HCT116 (cell line): ENCODE measurements around the gene AGAP6. TPM values are rescaled to one million over a fixed set of nuclear protein-coding genes. Genes with fewer than 3 reads are reported as not detected.
"Not testable (repeated sequence)": the region's sequence is repeated elsewhere in the genome, so short reads cannot be mapped to it uniquely, and the experiment has no call there.

ENCODE experiments used
- ATAC-seq: fragments of 200-7000 bp; cut with Tn5 transposase; 2 replicates; pipeline ENCODE4 v1.9.1; 2020; ENCODE audit warnings: mild to moderate bottlenecking, moderate library complexity
- BruUV-seq: library from RNA; stranded (reverse); fragments of 400-500 nt; replicated peaks from 2 replicates; lab custom pipeline; 2021; lab: Mats Ljungman, UMichigan
- CTCF ChIA-PET: fragments of 300-600 bp; sonication (Branson Sonifier 250); formaldehyde crosslinking; loops from one replicate; lab custom pipeline; 2021; ENCODE audit warnings: antibody characterized with exemption; lab: Charles Lee
- POLR2A ChIA-PET: fragments of 300-600, 350-600 bp; sonication (Branson Sonifier 250); formaldehyde crosslinking; loops from one replicate; lab custom pipeline; 2021; ENCODE audit warnings: antibody characterized with exemption; lab: Charles Lee
- RAD21 ChIA-PET, 2 experiments: fragments of 300-600 bp; sonication (Branson Sonifier 250); formaldehyde crosslinking; loops; one replicate each; lab custom pipeline; 2023; ENCODE audit warnings: low total read pairs in 2 of 2; ENCODE audit not compliant: uncharacterized antibody in 2 of 2, unreplicated experiment in 2 of 2, low non-redundant PET in 1 of 2; lab: Charles Lee
- DNase-seq: peaks from one replicate; pipeline ENCODE4 v3.0.0-alpha.2; 2010; ENCODE audit warnings: low read depth, low spot score
- H2AFZ ChIP-seq: fragments of 200-600 bp; shearing (Covaris generic), sonication (generic); 2 replicates; pipeline ENCODE4 v1.6.1; 2017; ENCODE audit warnings: low read depth, mixed run types, mixed read lengths, antibody characterized with exemption, low read length; ENCODE audit not compliant: poor library complexity, severe bottlenecking
- H3K27ac ChIP-seq: 2 replicates; pipeline ENCODE4 v1.5.1; 2012; ENCODE audit warnings: low read depth, low read length
- H3K27me3 ChIP-seq: fragments of 200-600 bp; sonication (generic); 2 replicates; pipeline ENCODE4 v1.6.1; 2016; ENCODE audit warnings: mixed run types, low read length, mixed read lengths; ENCODE audit not compliant: insufficient read depth
- H3K36me3 ChIP-seq, 2 experiments: fragments of 200-500 bp in 1 of 2; fragments of 200-600 bp in 1 of 2; sonication (Bioruptor generic) in 1 of 2; sonication (generic) in 1 of 2; 2 replicates each; pipeline versions ENCODE4 v1.5.1 to v1.6.1; 2014 to 2016; ENCODE audit warnings: low read length in 2 of 2, inconsistent platforms in 1 of 2, mixed read lengths in 1 of 2, mixed run types in 1 of 2; ENCODE audit not compliant: insufficient read depth in 2 of 2, control insufficient read depth in 1 of 2
- H3K4me1 ChIP-seq, 2 experiments: fragments of 200-600 bp in 1 of 2; sonication (generic) in 1 of 2; 2 replicates each; pipeline versions ENCODE4 v1.5.1 to v1.6.1; 2012 to 2017; ENCODE audit warnings: low read length in 2 of 2, inconsistent platforms in 1 of 2, mild to moderate bottlenecking in 1 of 2, mixed read lengths in 1 of 2, mixed run types in 1 of 2, moderate library complexity in 1 of 2; ENCODE audit not compliant: insufficient read depth in 2 of 2, control insufficient read depth in 1 of 2
- H3K4me2 ChIP-seq: fragments of 200-600 bp; sonication (generic); 2 replicates; pipeline ENCODE4 v1.6.1; 2017; ENCODE audit warnings: mixed run types, low read length, mixed read lengths
- H3K4me3 ChIP-seq, 2 experiments: fragments of 200-600 bp in 1 of 2; sonication (generic) in 1 of 2; replicated peaks in 1 of 2; 2 replicates each; pipeline ENCODE4 v1.5.1; 2011 to 2016; ENCODE audit warnings: low read length in 2 of 2, control low read depth in 1 of 2, low read depth in 1 of 2, mild to moderate bottlenecking in 1 of 2, mixed read lengths in 1 of 2, mixed run types in 1 of 2
- H3K79me2 ChIP-seq: fragments of 200-600 bp; sonication (generic); 2 replicates; pipeline ENCODE4 v1.6.1; 2017; ENCODE audit warnings: mild to moderate bottlenecking, mixed run types, low read length, moderate library complexity, mixed read lengths; ENCODE audit not compliant: insufficient read depth
- H3K9ac ChIP-seq: fragments of 200-600 bp; sonication (generic); 2 replicates; pipeline ENCODE4 v1.6.1; 2016; ENCODE audit warnings: low read length, mixed read lengths
- H3K9me2 ChIP-seq: fragments of 200-600 bp; sonication (generic), shearing (Covaris generic); 2 replicates; pipeline ENCODE4 v1.6.1; 2017; ENCODE audit warnings: mixed run types, mild to moderate bottlenecking, moderate library complexity; ENCODE audit not compliant: insufficient read depth
- H3K9me3 ChIP-seq, 2 experiments: fragments of 200-500 bp in 1 of 2; fragments of 200-600 bp in 1 of 2; sonication (Bioruptor generic) in 1 of 2; sonication (generic) in 1 of 2; 2 replicates each; pipeline ENCODE4 v1.6.1; 2014 to 2017; ENCODE audit warnings: low read length in 2 of 2, mixed read lengths in 2 of 2, inconsistent platforms in 1 of 2, low read depth in 1 of 2, mild to moderate bottlenecking in 1 of 2, mixed run types in 1 of 2, moderate library complexity in 1 of 2; ENCODE audit not compliant: control insufficient read depth in 1 of 2, insufficient read depth in 1 of 2
- H4K20me1 ChIP-seq: fragments of 200-600 bp; sonication (generic), shearing (Covaris generic); 2 replicates; pipeline ENCODE4 v1.6.1; 2017; ENCODE audit warnings: mixed run types, mild to moderate bottlenecking, moderate library complexity; ENCODE audit not compliant: insufficient read depth
- intact Hi-C: fragments of 100-400 bp; cut with micrococcal nuclease; formaldehyde crosslinking; loops from 2 replicates; pipeline ENCODE4 v1.10.0; 2022
- total RNA-seq: library from RNA; stranded (reverse); gene quantifications from one replicate; pipeline ENCODE4 v1.2.1, GENCODE V29; 2021; ENCODE audit not compliant: unreplicated experiment

AGAP6 gene
- total RNA-seq, 1 experiment from 2014 or later: 13.1 TPM

DNA sequence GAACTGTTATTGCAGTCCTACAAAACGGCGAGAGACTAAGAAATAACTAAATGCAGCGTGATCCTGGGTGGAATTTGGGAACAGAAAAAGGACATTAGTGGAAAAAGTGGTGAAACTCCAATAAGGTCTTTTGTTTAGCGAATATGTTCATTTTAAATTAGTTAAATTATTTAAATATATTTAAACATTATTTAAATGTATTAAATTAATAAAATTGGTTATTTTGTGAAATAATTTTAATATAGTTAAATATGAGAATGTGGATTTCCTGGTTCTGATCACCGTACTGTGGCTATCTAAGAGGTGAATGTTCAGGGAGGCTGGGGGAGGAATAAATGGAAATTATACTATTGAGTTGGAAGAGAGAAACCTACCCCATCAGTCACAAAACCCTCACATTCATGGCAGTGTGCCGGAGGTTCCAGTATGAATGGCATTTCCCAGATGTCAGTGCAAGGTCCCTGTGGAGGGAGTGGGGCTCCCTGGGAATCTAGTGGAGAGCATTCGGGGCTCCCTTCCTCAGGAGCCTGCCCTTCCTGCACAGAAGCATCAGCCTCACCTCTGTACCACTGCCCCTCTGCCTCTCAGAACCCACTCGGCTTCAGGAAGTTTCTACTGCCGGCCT, 27.5 kb downstream of the AGAP6 start:
- H3K36me3 ChIP-seq, H2AFZ ChIP-seq, H3K27ac ChIP-seq, H3K9me3 ChIP-seq, H4K20me1 ChIP-seq, H3K4me1 ChIP-seq, CTCF ChIA-PET, DNase-seq, ATAC-seq, H3K4me3 ChIP-seq, POLR2A ChIA-PET, H3K9me2 ChIP-seq, H3K79me2 ChIP-seq, H3K4me2 ChIP-seq, H3K27me3 ChIP-seq, RAD21 ChIA-PET, intact Hi-C loops, BruUV-seq, H3K9ac ChIP-seq: not testable (repeated sequence)

DNA sequence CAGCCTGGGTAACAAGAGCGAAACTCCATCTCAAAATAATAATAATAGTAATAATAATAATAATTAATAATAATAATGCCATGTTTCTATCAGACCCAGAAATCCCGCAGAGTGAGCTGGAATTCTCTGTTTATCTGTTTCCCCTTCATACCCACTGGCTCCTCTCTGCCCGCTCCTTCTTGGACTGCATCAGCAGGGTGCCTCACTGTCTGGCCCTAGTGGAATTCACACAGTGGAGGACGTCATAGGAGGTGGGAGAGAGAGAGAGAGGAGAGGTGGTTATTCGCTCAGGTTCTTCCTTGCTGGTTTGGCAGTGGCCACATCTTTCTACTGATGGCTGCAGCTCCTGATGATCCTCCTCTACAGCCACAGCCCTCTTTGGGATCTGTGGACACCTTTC, 28.7 kb downstream of the AGAP6 start:
- H3K9ac ChIP-seq, RAD21 ChIA-PET, H3K4me1 ChIP-seq, H2AFZ ChIP-seq, H3K4me3 ChIP-seq, H3K36me3 ChIP-seq, ATAC-seq, POLR2A ChIA-PET, H3K79me2 ChIP-seq, DNase-seq, H3K9me3 ChIP-seq, H3K9me2 ChIP-seq, intact Hi-C loops, CTCF ChIA-PET, BruUV-seq, H3K27ac ChIP-seq, H3K27me3 ChIP-seq, H4K20me1 ChIP-seq, H3K4me2 ChIP-seq: not testable (repeated sequence)

DNA sequence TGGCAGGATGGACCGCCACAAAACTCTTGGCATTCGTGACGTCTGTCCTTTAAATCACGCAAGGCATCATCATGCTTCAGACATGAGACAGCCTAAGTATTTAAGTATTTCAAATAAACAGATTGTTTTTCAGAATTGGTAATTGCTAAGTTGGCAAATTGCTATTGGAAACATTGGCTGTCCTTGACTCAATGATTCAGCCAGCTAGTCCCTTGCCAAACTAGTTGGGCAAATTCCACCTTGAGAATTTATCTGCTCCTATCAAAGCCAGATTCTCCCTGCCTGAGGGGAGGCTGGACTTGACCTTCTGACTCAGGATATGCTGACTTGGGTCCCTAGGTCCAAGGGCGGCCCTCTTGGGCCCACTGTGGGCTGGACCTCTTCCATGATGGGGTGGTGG, 29.4 kb downstream of the AGAP6 start:
- H3K27me3 ChIP-seq, H3K4me2 ChIP-seq, intact Hi-C loops, H3K4me1 ChIP-seq, H3K9me3 ChIP-seq, DNase-seq, BruUV-seq, POLR2A ChIA-PET, H4K20me1 ChIP-seq, H3K27ac ChIP-seq, H3K4me3 ChIP-seq, CTCF ChIA-PET, H3K9me2 ChIP-seq, H3K79me2 ChIP-seq, H3K9ac ChIP-seq, H3K36me3 ChIP-seq, ATAC-seq, RAD21 ChIA-PET, H2AFZ ChIP-seq: not testable (repeated sequence)

DNA sequence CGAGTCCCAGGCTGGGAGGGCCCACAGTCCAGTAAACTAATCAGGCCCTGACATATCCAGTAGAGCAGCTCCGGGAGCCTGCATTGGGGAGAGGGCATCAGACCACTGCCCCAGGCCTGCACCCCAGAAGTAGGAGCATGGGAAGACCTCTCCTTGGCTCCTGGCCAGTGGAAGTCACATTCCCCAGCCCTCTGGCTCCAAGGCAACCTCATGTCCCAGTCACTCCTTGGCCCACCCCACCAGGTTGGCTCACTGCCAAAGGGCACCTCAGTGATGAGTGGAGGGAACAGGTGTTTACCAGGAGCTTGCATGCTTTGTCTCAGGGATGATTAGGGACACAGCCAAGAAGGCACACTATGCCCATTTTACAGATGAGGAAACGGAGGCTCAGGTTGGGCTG, 31.1 kb downstream of the AGAP6 start:
- H3K4me3 ChIP-seq, H3K79me2 ChIP-seq, DNase-seq, H3K27ac ChIP-seq, H3K9me3 ChIP-seq, POLR2A ChIA-PET, RAD21 ChIA-PET, H2AFZ ChIP-seq, H3K27me3 ChIP-seq, H4K20me1 ChIP-seq, H3K4me1 ChIP-seq, H3K4me2 ChIP-seq, H3K36me3 ChIP-seq, ATAC-seq, intact Hi-C loops, BruUV-seq, H3K9ac ChIP-seq, H3K9me2 ChIP-seq, CTCF ChIA-PET: not testable (repeated sequence)
